HEK293 (cell line): ENCODE data around the gene RSPH3.

Experiments used
- CTCF ChIA-PET: fragments of 350-600 bp; formaldehyde crosslinking; extraction: SDS; loops from one replicate; lab custom pipeline; 2021; ENCODE audit warnings: antibody characterized with exemption; lab: Yijun Ruan, JAX
- POLR2A ChIA-PET: fragments of 300-600 bp; formaldehyde crosslinking; extraction: SDS; loops from one replicate; lab custom pipeline; 2020; ENCODE audit warnings: antibody characterized with exemption, inconsistent platforms; lab: Yijun Ruan, JAX
- H3K27ac ChIP-seq: fragments of 200-500 bp; sonication (Bioruptor generic); 2 replicates; pipeline ENCODE4 v1.5.1; 2014; ENCODE audit warnings: low read depth, low read length, control low read depth, inconsistent platforms; ENCODE audit errors: extremely low read depth
- H3K36me3 ChIP-seq, 2 experiments: fragments of 200-500 bp in 1 of 2; sonication (Bioruptor generic) in 1 of 2; 1 replicate in 1 of 2; 2 replicates in 1 of 2; pipeline ENCODE4 v1.5.1; 2014 to 2017; ENCODE audit warnings: inconsistent platforms in 2 of 2, low read length in 2 of 2; ENCODE audit not compliant: control insufficient read depth in 2 of 2, insufficient read depth in 1 of 2
- H3K4me1 ChIP-seq: fragments of 200-500 bp; sonication (Bioruptor generic); 2 replicates; pipeline ENCODE4 v1.5.1; 2014; ENCODE audit warnings: mild to moderate bottlenecking, low read length, inconsistent platforms; ENCODE audit not compliant: control insufficient read depth, insufficient read depth
- H3K4me3 ChIP-seq: 2 replicates; pipeline ENCODE4 v1.5.1; 2011; ENCODE audit warnings: low read depth, mild to moderate bottlenecking, control low read depth, low read length, moderate library complexity
- H3K9me3 ChIP-seq: fragments of 200-500 bp; sonication (Bioruptor generic); 2 replicates; pipeline ENCODE4 v1.5.1; 2014; ENCODE audit warnings: low read depth, low read length, inconsistent platforms; ENCODE audit not compliant: control insufficient read depth, insufficient read depth
- ATF2 ChIP-seq: fragments of 450-650 bp; formaldehyde crosslinking; IDR thresholded peaks from 2 replicates; pipeline ENCODE4 v1.5.1; 2016; ENCODE audit warnings: missing biosample characterization, missing genetic modification characterization, low read depth
- HIC1 ChIP-seq: fragments of 450-650 bp; formaldehyde crosslinking; IDR thresholded peaks from 2 replicates; pipeline ENCODE4 v1.5.1; 2016; ENCODE audit warnings: missing biosample characterization, missing genetic modification characterization
- PATZ1 ChIP-seq: fragments of 450-650 bp; formaldehyde crosslinking; IDR thresholded peaks from 2 replicates; pipeline ENCODE4 v1.5.1; 2016; ENCODE audit warnings: missing biosample characterization, missing genetic modification characterization
- SCRT2 ChIP-seq: fragments of 450-650 bp; formaldehyde crosslinking; IDR thresholded peaks from 2 replicates; pipeline ENCODE4 v1.5.1; 2016; ENCODE audit warnings: missing biosample characterization, missing genetic modification characterization
- ZBTB10 ChIP-seq: fragments of 450-650 bp; formaldehyde crosslinking; IDR thresholded peaks from 2 replicates; pipeline ENCODE4 v1.5.1; 2016; ENCODE audit warnings: missing biosample characterization, missing genetic modification characterization
- ZBTB7A ChIP-seq: fragments of 450-650 bp; formaldehyde crosslinking; IDR thresholded peaks from 2 replicates; pipeline ENCODE4 v1.5.1; 2016; ENCODE audit warnings: low read depth, missing biosample characterization, missing genetic modification characterization
- ZFHX2 ChIP-seq: fragments of 450-650 bp; formaldehyde crosslinking; conservative IDR thresholded peaks from 2 replicates; pipeline ENCODE4 v1.5.1; 2016; ENCODE audit warnings: missing biosample characterization, missing genetic modification characterization
- ZNF174 ChIP-seq: fragments of 450-650 bp; formaldehyde crosslinking; IDR thresholded peaks from 2 replicates; pipeline ENCODE4 v1.5.0; 2017; ENCODE audit warnings: missing biosample characterization, mild to moderate bottlenecking, missing genetic modification characterization
- ZNF26 ChIP-seq: fragments of 450-650 bp; formaldehyde crosslinking; IDR thresholded peaks from 2 replicates; pipeline ENCODE4 v1.5.1; 2016; ENCODE audit warnings: missing biosample characterization, missing genetic modification characterization
- ZNF366 ChIP-seq: fragments of 450-650 bp; formaldehyde crosslinking; conservative IDR thresholded peaks from 2 replicates; pipeline ENCODE4 v1.5.1; 2016; ENCODE audit warnings: missing biosample characterization, missing genetic modification characterization
- ZNF394 ChIP-seq: fragments of 450-650 bp; formaldehyde crosslinking; IDR thresholded peaks from 2 replicates; pipeline ENCODE4 v1.5.1; 2016; ENCODE audit warnings: missing biosample characterization, missing genetic modification characterization, mild to moderate bottlenecking, moderate library complexity, borderline replicate concordance
- ZNF423 ChIP-seq: fragments of 450-650 bp; formaldehyde crosslinking; IDR thresholded peaks from 2 replicates; pipeline ENCODE4 v1.5.1; 2016; ENCODE audit warnings: missing biosample characterization, missing genetic modification characterization
- ZNF518A ChIP-seq: fragments of 450-650 bp; formaldehyde crosslinking; conservative IDR thresholded peaks from 2 replicates; pipeline ENCODE4 v1.5.1; 2016; ENCODE audit warnings: low read depth, missing biosample characterization, missing genetic modification characterization
- ZNF692 ChIP-seq: fragments of 450-650 bp; formaldehyde crosslinking; IDR thresholded peaks from 2 replicates; pipeline ENCODE4 v1.5.1; 2016; ENCODE audit warnings: missing biosample characterization, missing genetic modification characterization
- ZSCAN16 ChIP-seq: fragments of 450-650 bp; formaldehyde crosslinking; IDR thresholded peaks from 2 replicates; pipeline ENCODE4 v1.5.1; 2016; ENCODE audit warnings: missing biosample characterization, missing genetic modification characterization
- ZSCAN4 ChIP-seq: fragments of 450-650 bp; formaldehyde crosslinking; IDR thresholded peaks from 2 replicates; pipeline ENCODE4 v1.5.1; 2017; ENCODE audit warnings: missing biosample characterization, missing genetic modification characterization

The RSPH3 gene

GRCh38 chr6:158933079-158933595, 66.9 kb downstream of the RSPH3 start:
- Histone ChIP-seq H3K36me3 (no peaks in the 10 kb centered on the region), H3K4me3 (no peak overlapping the region), H3K9me3 (no peaks in the 10 kb centered on the region), H3K4me1 (no peaks in the 10 kb centered on the region), H3K27ac (no peak overlapping the region)
- TF ChIP-seq SCRT2 (tag by site-specific recombination) (no peak), ZSCAN16 (tag by site-specific recombination) (no peak), ZNF692 (tag by site-specific recombination) (no peak), ATF2 (no peak), ZNF518A (tag by site-specific recombination) (no peak), ZSCAN4 (no peak), ZNF366 (no peak), ZBTB10 (tag by site-specific recombination) (no peak), ZNF394 (no peak), HIC1 (tag by site-specific recombination) (no peak), ZFHX2 (tag by site-specific recombination) (no peak), ZNF174 (tag by site-specific recombination) (no peak), ZNF423 (tag by site-specific recombination) (no peak), PATZ1 (tag by site-specific recombination) (no peak), ZBTB7A (tag by site-specific recombination) (no peak), ZNF26 (tag by site-specific recombination) (no peak)
- ChIA-PET CTCF (interaction anchor here (0.9 kb wide), 1 partner anchor 24 kb away, joined by 3 read pairs; no protein-coding TSS in a partner anchor), POLR2A (no interaction called here)
